Measurements from ENCODE around the gene COL15A1.

The COL15A1 gene

GRCh38 chr9:99029083-99029645 is 85.5 kb downstream of the COL15A1 start:
- Histone ChIP-seq H3K27ac (peak overlapping the region; percentile 79), H3K27me3 (replicated peaks) (no peaks in the 10 kb centered on the region), H3K4me3 (ENCODE audit: low read depth, low read length) (no peak overlapping the region), H3K36me3 (replicated peaks) (no peaks in the 10 kb centered on the region)
- in situ Hi-C loops (cut with HindIII; ENCODE audit: low pct_ligation_motif_present, low sequenced_read_pairs), result no loop called here
- TF ChIP-seq CTCF (IDR thresholded peaks at IDR 0.05; ENCODE audit: low read depth, low read length, missing control alignments), result no peak
- no peak for DNase-seq

GRCh38 chr9:99030092-99030511 is 86.4 kb downstream of the COL15A1 start:
- in situ Hi-C loops (cut with HindIII; ENCODE audit: low pct_ligation_motif_present, low sequenced_read_pairs), result no loop called here
- H3K27ac ChIP-seq, result peak overlapping the region; percentile 79
- no peak for TF ChIP-seq CTCF (IDR thresholded peaks at IDR 0.05; ENCODE audit: low read depth, low read length, missing control alignments)
- no peak overlapping the region for H3K4me3 ChIP-seq (ENCODE audit: low read depth, low read length)
- peak; percentile 95 for DNase-seq
- H3K27me3 ChIP-seq (replicated peaks), result no peaks in the 10 kb centered on the region
- no peaks in the 10 kb centered on the region for H3K36me3 ChIP-seq (replicated peaks)

- no peak for TF ChIP-seq CTCF (IDR thresholded peaks at IDR 0.05; ENCODE audit: low read depth, low read length, missing control alignments)
- H3K27ac ChIP-seq, result peak overlapping the region; percentile 79
- in situ Hi-C loops (cut with HindIII; ENCODE audit: low pct_ligation_motif_present, low sequenced_read_pairs), result no loop called here
These were observed 87.0 kb downstream of the COL15A1 start for GRCh38 chr9:99030610-99031109.

GRCh38 chr9:99031319-99031718 is 87.6 kb downstream of the COL15A1 start:
- no peaks in the 10 kb centered on the region for H3K36me3 ChIP-seq (replicated peaks)
- no peak for DNase-seq
- H3K4me3 ChIP-seq (ENCODE audit: low read depth, low read length), result no peak overlapping the region
- no peaks in the 10 kb centered on the region for H3K27me3 ChIP-seq (replicated peaks)
- H3K27ac ChIP-seq, result peak overlapping the region; percentile 79
- TF ChIP-seq CTCF (IDR thresholded peaks at IDR 0.05; ENCODE audit: low read depth, low read length, missing control alignments), result no peak
- in situ Hi-C loops (cut with HindIII; ENCODE audit: low pct_ligation_motif_present, low sequenced_read_pairs), result no loop called here

More at GRCh38 chr9:99030610-99031109, 87.0 kb downstream of the COL15A1 start:
- Histone ChIP-seq H3K4me3 (ENCODE audit: low read depth, low read length) (no peak overlapping the region), H3K27me3 (replicated peaks) (no peaks in the 10 kb centered on the region), H3K36me3 (replicated peaks) (no peaks in the 10 kb centered on the region)
- no peak for DNase-seq

GRCh38 chr9:99031994-99032393 is 88.3 kb downstream of the COL15A1 start:
- H3K27ac ChIP-seq, result no peak overlapping the region
- no peaks in the 10 kb centered on the region for H3K36me3 ChIP-seq (replicated peaks)
- no peaks in the 10 kb centered on the region for H3K27me3 ChIP-seq (replicated peaks)
- DNase-seq, result no peak
- no peak for TF ChIP-seq CTCF (IDR thresholded peaks at IDR 0.05; ENCODE audit: low read depth, low read length, missing control alignments)
- in situ Hi-C loops (cut with HindIII; ENCODE audit: low pct_ligation_motif_present, low sequenced_read_pairs), result no loop called here
- H3K4me3 ChIP-seq (ENCODE audit: low read depth, low read length), result no peak overlapping the region

GRCh38 chr9:99034149-99034548 is 90.4 kb downstream of the COL15A1 start:
- no peak for DNase-seq
- Histone ChIP-seq H3K27ac (no peak overlapping the region), H3K4me3 (ENCODE audit: low read depth, low read length) (no peak overlapping the region), H3K36me3 (replicated peaks) (no peaks in the 10 kb centered on the region), H3K27me3 (replicated peaks) (no peaks in the 10 kb centered on the region)
- in situ Hi-C loops (cut with HindIII; ENCODE audit: low pct_ligation_motif_present, low sequenced_read_pairs), result no loop called here
- TF ChIP-seq CTCF (IDR thresholded peaks at IDR 0.05; ENCODE audit: low read depth, low read length, missing control alignments), result no peak
